HEK293 (cell line): ENCODE data around the gene MAF.

Experiments
- CTCF ChIA-PET: fragments of 350-600 bp; formaldehyde crosslinking; extraction: SDS; loops from one replicate; lab custom pipeline; 2021; ENCODE audit warnings: antibody characterized with exemption; lab: Yijun Ruan, JAX
- POLR2A ChIA-PET: fragments of 300-600 bp; formaldehyde crosslinking; extraction: SDS; loops from one replicate; lab custom pipeline; 2020; ENCODE audit warnings: antibody characterized with exemption, inconsistent platforms; lab: Yijun Ruan, JAX
- H3K27ac ChIP-seq: fragments of 200-500 bp; sonication (Bioruptor generic); 2 replicates; pipeline ENCODE4 v1.5.1; 2014; ENCODE audit warnings: low read depth, low read length, control low read depth, inconsistent platforms; ENCODE audit errors: extremely low read depth
- H3K36me3 ChIP-seq, 2 experiments: fragments of 200-500 bp in 1 of 2; sonication (Bioruptor generic) in 1 of 2; 1 replicate in 1 of 2; 2 replicates in 1 of 2; pipeline ENCODE4 v1.5.1; 2014 to 2017; ENCODE audit warnings: inconsistent platforms in 2 of 2, low read length in 2 of 2; ENCODE audit not compliant: control insufficient read depth in 2 of 2, insufficient read depth in 1 of 2
- H3K4me1 ChIP-seq: fragments of 200-500 bp; sonication (Bioruptor generic); 2 replicates; pipeline ENCODE4 v1.5.1; 2014; ENCODE audit warnings: mild to moderate bottlenecking, low read length, inconsistent platforms; ENCODE audit not compliant: control insufficient read depth, insufficient read depth
- H3K4me3 ChIP-seq: 2 replicates; pipeline ENCODE4 v1.5.1; 2011; ENCODE audit warnings: low read depth, mild to moderate bottlenecking, control low read depth, low read length, moderate library complexity
- H3K9me3 ChIP-seq: fragments of 200-500 bp; sonication (Bioruptor generic); 2 replicates; pipeline ENCODE4 v1.5.1; 2014; ENCODE audit warnings: low read depth, low read length, inconsistent platforms; ENCODE audit not compliant: control insufficient read depth, insufficient read depth
- BCL11B ChIP-seq: fragments of 450-650 bp; formaldehyde crosslinking; IDR thresholded peaks from 2 replicates; pipeline ENCODE4 v1.5.1; 2016; ENCODE audit warnings: low read depth, missing biosample characterization, missing genetic modification characterization
- ELK4 ChIP-seq: IDR thresholded peaks from 2 replicates; pipeline ENCODE4 v1.6.1; 2011; ENCODE audit warnings: mild to moderate bottlenecking, low read depth, low read length, borderline replicate concordance
- FEZF1 ChIP-seq: fragments of 450-650 bp; formaldehyde crosslinking; IDR thresholded peaks from 2 replicates; pipeline ENCODE4 v1.5.1; 2016; ENCODE audit warnings: missing biosample characterization, missing genetic modification characterization
- OSR2 ChIP-seq: fragments of 450-650 bp; formaldehyde crosslinking; IDR thresholded peaks from 2 replicates; pipeline ENCODE4 v1.5.1; 2016; ENCODE audit warnings: missing biosample characterization, missing genetic modification characterization
- ZBTB48 ChIP-seq: fragments of 450-650 bp; formaldehyde crosslinking; IDR thresholded peaks from 2 replicates; pipeline ENCODE4 v1.5.1; 2016; ENCODE audit warnings: missing biosample characterization, missing genetic modification characterization
- ZFHX2 ChIP-seq: fragments of 450-650 bp; formaldehyde crosslinking; conservative IDR thresholded peaks from 2 replicates; pipeline ENCODE4 v1.5.1; 2016; ENCODE audit warnings: missing biosample characterization, missing genetic modification characterization
- ZNF211 ChIP-seq: fragments of 450-650 bp; formaldehyde crosslinking; IDR thresholded peaks from 2 replicates; pipeline ENCODE4 v1.5.1; 2016; ENCODE audit warnings: low read depth, missing biosample characterization, missing genetic modification characterization
- ZNF26 ChIP-seq: fragments of 450-650 bp; formaldehyde crosslinking; IDR thresholded peaks from 2 replicates; pipeline ENCODE4 v1.5.1; 2016; ENCODE audit warnings: missing biosample characterization, missing genetic modification characterization
- ZNF335 ChIP-seq: fragments of 450-650 bp; formaldehyde crosslinking; conservative IDR thresholded peaks from 2 replicates; pipeline ENCODE4 v1.5.1; 2016; ENCODE audit warnings: missing biosample characterization, missing genetic modification characterization
- ZNF513 ChIP-seq: fragments of 450-650 bp; IDR thresholded peaks from 2 replicates; pipeline ENCODE4 v1.5.1; 2018; ENCODE audit warnings: missing biosample characterization, missing genetic modification characterization
- ZNF549 ChIP-seq: fragments of 450-650 bp; IDR thresholded peaks from 2 replicates; pipeline ENCODE4 v1.5.1; 2018; ENCODE audit warnings: missing biosample characterization, missing genetic modification characterization, mild to moderate bottlenecking, inconsistent platforms, moderate library complexity
- ZNF558 ChIP-seq: fragments of 450-650 bp; formaldehyde crosslinking; IDR thresholded peaks from 2 replicates; pipeline ENCODE4 v1.5.1; 2016; ENCODE audit warnings: missing biosample characterization, missing genetic modification characterization
- ZNF600 ChIP-seq: fragments of 450-650 bp; formaldehyde crosslinking; IDR thresholded peaks from 2 replicates; pipeline ENCODE4 v1.5.1; 2016; ENCODE audit warnings: missing biosample characterization, missing genetic modification characterization
- ZNF639 ChIP-seq: fragments of 450-650 bp; formaldehyde crosslinking; IDR thresholded peaks from 2 replicates; pipeline ENCODE4 v1.5.1; 2016; ENCODE audit warnings: missing biosample characterization, missing genetic modification characterization
- ZNF660 ChIP-seq: fragments of 450-650 bp; IDR thresholded peaks from 2 replicates; pipeline ENCODE4 v1.5.1; 2018; ENCODE audit warnings: missing biosample characterization, mild to moderate bottlenecking, missing genetic modification characterization
- ZNF664 ChIP-seq: fragments of 450-650 bp; formaldehyde crosslinking; IDR thresholded peaks from 2 replicates; pipeline ENCODE4 v1.5.1; 2016; ENCODE audit warnings: missing biosample characterization, missing genetic modification characterization
- ZNF843 ChIP-seq: fragments of 450-650 bp; formaldehyde crosslinking; IDR thresholded peaks from 2 replicates; pipeline ENCODE4 v1.5.1; 2016; ENCODE audit warnings: missing biosample characterization, missing genetic modification characterization
- TF ChIP-seq, protein P1 (sequence below): fragments of 450-650 bp; formaldehyde crosslinking; IDR thresholded peaks from 2 replicates; pipeline ENCODE4 v1.5.0; 2017; ENCODE audit warnings: missing biosample characterization, missing genetic modification characterization, borderline replicate concordance

The MAF gene

DNA sequence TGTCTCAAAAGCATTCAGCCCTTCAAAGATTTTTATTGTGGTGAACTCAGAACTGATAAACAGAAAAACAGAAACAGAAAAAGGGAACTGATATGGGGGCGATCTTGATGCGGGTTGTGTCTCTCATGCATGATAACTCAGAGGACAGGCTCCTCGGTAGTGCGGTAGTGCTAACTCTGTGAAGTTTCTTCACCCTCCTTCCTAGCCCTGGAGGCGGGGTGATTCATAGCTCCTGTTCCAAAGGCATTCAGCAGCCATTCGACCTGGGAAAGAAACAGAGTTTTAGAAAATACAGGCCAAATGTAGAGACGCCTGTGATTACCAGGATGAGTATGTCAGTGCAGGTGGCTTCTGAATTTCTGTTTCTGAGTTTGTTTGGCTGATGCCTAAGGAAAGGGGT is 5.5 kb upstream of the MAF start:
- CTCF ChIA-PET: no interaction called here
- Histone ChIP-seq H3K9me3 (no peaks in the 10 kb centered on the region), H3K36me3 (no peaks in the 10 kb centered on the region), H3K4me3 (no peak overlapping the region), H3K4me1 (peaks cover 21% of the 10 kb centered on the region), H3K27ac (no peak overlapping the region)
- POLR2A ChIA-PET: no interaction called here
- peak; percentile 36; the same call in 1 of the 2 replicates for TF ChIP-seq ZNF335 (tag by site-specific recombination)
- TF ChIP-seq ZBTB48: no peak
- TF ChIP-seq ZFHX2 (tag by site-specific recombination): 0 out of 2 replicates have a peak, but pooled peaks have one; percentile 20
- no peak for TF ChIP-seq ZNF211 (tag by site-specific recombination)

- H3K36me3 ChIP-seq: no peaks in the 10 kb centered on the region
- CTCF ChIA-PET: interaction anchor here (0.6 to 0.7 kb wide), 2 partner anchors 166 to 849 kb away, joined by 3 read pairs; no protein-coding TSS in a partner anchor
- TF ChIP-seq OSR2 (tag by site-specific recombination): no peak
- TF ChIP-seq ZNF26 (tag by site-specific recombination): no peak
- TF ChIP-seq BCL11B (tag by site-specific recombination): no peak
- TF ChIP-seq ZNF549: no peak
- no peak for TF ChIP-seq ZNF558
- TF ChIP-seq ZBTB48: no peak
- no peak for TF ChIP-seq ZNF843 (tag by site-specific recombination)
- TF ChIP-seq ELK4: no peak
- no peak for TF ChIP-seq ZNF600 (tag by site-specific recombination)
- H3K4me3 ChIP-seq: no peak overlapping the region
- H3K4me1 ChIP-seq: peaks cover 20% of the 10 kb centered on the region
- H3K27ac ChIP-seq: peak overlapping the region; percentile 70; the same call in 1 of the 2 replicates
- H3K9me3 ChIP-seq: no peaks in the 10 kb centered on the region
- POLR2A ChIA-PET: no interaction called here
These were observed 2.5 kb upstream of the MAF start for GRCh38 chr16:79603055-79603454.

GRCh38 chr16:79602628-79603014 is 2.1 kb upstream of the MAF start:
- H3K4me3 ChIP-seq: no peak overlapping the region
- ChIA-PET CTCF (interaction anchor here (0.6 to 1.2 kb wide), 25 partner anchors 8 to 1513 kb away, joined by 3 to 12 read pairs (median 4); no protein-coding TSS in a partner anchor), POLR2A (interaction anchor here (0.7 to 1.0 kb wide), 2 partner anchors 321 to 1478 kb away, joined by 3 read pairs; no protein-coding TSS in a partner anchor)
- H3K36me3 ChIP-seq: no peaks in the 10 kb centered on the region
- H3K27ac ChIP-seq: peak overlapping the region; percentile 70
- TF ChIP-seq OSR2 (tag by site-specific recombination) (no peak), FEZF1 (peak; percentile 38; the same call in 1 of the 2 replicates), ZNF843 (tag by site-specific recombination) (0 out of 2 replicates have a peak, but pooled peaks have one; percentile 57), ZNF664 (tag by site-specific recombination) (peak; percentile 62; the same call in 1 of the 2 replicates)
- H3K4me1 ChIP-seq: peaks cover 16% of the 10 kb centered on the region
- H3K9me3 ChIP-seq: no peaks in the 10 kb centered on the region

DNA sequence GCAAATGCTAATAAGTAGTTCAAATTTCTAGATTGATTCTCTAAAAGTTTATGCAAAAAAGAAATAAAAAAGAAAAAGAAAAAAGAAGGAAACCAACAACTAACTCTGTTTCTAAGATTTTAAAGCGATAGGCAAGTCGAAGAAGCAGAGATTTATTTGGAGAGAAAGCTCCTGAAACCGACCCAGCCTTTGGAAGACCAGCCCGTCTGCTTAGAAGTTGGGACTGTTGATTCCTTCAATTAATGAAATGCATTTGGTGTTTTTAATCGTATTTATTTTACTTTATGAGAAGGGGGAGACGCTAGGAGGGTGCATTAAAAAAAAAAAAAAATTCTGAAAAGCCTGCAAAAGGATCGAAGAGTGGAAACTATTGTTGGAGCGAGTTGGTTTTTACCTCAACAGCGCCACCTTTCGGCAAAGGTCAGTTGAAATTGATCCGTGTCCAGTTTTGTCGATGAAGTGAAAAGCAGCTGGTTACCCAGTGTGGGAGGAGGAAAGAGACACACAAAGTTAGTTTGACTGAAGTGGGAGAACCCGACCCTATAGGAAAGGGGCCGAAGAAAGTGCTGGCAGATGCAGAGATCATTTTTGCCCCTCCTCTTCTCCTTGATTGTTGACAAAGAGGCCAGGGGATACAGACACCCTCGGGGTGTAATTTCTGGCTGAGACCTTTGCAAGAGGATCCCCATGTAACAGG is 1.5 kb upstream of the MAF start:
- ChIA-PET CTCF (interaction anchor here (0.6 to 1.2 kb wide), 36 partner anchors 9 to 1946 kb away, joined by 3 to 12 read pairs (median 4); no protein-coding TSS in a partner anchor), POLR2A (interaction anchor here (0.6 to 1.0 kb wide), 4 partner anchors 51 to 1478 kb away, joined by 3 to 6 read pairs (median 3); no protein-coding TSS in a partner anchor)
- Histone ChIP-seq H3K27ac (peak overlapping the region; percentile 98), H3K36me3 (no peaks in the 10 kb centered on the region), H3K9me3 (no peaks in the 10 kb centered on the region), H3K4me3 (peak overlapping the region; percentile 61), H3K4me1 (peaks cover 14% of the 10 kb centered on the region)
- TF ChIP-seq ZNF639 (tag by site-specific recombination) (no peak), ZBTB48 (no peak), ZNF513 (tag by site-specific recombination) (0 out of 2 replicates have a peak, but pooled peaks have one; percentile 7), ZNF660 (tag by site-specific recombination) (peak; percentile 52; the same call in 1 of the 2 replicates)
- TF ChIP-seq, protein P1, sequence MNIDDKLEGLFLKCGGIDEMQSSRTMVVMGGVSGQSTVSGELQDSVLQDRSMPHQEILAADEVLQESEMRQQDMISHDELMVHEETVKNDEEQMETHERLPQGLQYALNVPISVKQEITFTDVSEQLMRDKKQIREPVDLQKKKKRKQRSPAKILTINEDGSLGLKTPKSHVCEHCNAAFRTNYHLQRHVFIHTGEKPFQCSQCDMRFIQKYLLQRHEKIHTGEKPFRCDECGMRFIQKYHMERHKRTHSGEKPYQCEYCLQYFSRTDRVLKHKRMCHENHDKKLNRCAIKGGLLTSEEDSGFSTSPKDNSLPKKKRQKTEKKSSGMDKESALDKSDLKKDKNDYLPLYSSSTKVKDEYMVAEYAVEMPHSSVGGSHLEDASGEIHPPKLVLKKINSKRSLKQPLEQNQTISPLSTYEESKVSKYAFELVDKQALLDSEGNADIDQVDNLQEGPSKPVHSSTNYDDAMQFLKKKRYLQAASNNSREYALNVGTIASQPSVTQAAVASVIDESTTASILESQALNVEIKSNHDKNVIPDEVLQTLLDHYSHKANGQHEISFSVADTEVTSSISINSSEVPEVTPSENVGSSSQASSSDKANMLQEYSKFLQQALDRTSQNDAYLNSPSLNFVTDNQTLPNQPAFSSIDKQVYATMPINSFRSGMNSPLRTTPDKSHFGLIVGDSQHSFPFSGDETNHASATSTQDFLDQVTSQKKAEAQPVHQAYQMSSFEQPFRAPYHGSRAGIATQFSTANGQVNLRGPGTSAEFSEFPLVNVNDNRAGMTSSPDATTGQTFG: no peak
